Stimulated activated CD8-positive, alpha-beta memory T cell treated with anti-CD3 and anti-CD28 coated beads, Interleukin-7, amount 100 ng/mL, for 4 hours (primary cell): Measurements from ENCODE around the gene PCGF3.
"Not testable (repeated sequence)": the region's sequence is repeated elsewhere in the genome, so short reads cannot be mapped to it uniquely, and the experiment has no call there.

ENCODE experiments used
- DNase-seq, 2 donors: peaks; one replicate each; pipeline ENCODE4 v3.0.0-alpha.2; 2020; ENCODE audit warnings: low read depth in 2 of 2

PCGF3 gene

DNA sequence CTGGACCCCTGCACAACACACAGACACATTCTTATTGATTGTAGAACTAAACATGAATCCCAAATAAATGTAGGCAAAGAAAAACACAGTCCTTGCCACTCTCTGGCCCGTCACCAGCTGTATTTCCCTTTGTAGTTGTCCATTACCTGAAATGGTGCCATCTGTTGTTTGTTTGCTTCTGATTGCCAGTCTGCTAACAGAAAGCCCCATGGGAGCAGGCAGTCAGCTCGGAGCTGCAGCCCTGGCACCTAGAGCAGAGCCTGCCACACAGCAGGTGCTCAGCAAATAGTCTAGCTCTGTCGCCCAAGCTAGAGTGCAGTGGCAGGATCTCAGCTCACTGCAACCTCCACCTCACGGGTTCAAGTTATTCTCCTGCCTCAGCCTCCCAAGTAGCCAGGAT, 91.4 kb downstream of the PCGF3 start:
- DNase-seq = no peak

DNA sequence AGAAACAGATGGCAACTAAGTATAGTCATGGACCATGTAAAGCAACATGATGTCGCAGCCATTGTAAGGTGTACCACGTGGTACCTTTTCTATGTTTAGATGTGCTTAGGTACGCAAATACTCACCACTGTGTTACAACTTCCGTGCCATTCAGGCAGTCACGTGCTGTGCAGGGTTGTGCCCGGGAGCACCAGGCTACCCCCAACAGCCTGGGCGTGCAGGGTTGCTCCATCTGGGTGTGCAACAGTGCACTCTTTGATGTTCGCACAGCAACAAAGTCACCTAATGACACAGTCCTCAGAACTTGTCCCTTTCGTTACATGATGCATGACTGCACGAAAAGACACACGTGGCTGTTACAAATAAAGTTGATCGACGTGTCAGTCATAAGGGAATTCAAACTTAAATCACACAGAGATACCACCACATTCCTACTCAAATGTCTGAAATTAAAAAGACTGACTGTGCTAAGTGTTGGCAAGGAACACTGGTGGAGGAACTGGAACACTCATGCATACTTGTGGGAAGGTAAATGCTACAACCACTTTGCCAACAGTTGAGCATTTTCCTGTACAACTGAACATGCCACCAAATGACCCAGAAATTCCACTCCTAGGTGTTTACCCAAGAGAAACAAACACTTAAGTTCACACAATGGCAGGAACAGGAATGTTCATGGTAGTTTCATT, 95.9 kb downstream of the PCGF3 start:
- DNase-seq = no peak

DNA sequence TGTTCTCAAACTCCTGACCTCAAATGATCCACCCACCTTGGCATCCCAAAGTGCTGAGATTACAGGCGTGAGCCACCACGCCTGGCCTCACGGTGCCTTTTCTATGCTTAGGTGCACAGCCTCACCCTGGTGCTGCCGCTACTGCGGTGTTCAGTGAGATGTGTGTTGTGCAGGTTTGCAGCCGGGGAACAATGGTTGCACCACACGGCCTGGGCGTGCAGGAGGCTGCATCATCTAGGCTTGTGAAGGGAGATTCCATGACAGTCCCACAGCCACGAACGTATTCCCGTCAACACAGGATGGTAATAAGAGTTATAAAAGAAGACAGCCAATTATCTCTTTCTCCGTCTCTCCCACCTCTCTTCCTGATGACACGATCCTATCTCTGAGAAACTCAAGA, 98.3 kb downstream of the PCGF3 start:
- DNase-seq = no peak

DNA sequence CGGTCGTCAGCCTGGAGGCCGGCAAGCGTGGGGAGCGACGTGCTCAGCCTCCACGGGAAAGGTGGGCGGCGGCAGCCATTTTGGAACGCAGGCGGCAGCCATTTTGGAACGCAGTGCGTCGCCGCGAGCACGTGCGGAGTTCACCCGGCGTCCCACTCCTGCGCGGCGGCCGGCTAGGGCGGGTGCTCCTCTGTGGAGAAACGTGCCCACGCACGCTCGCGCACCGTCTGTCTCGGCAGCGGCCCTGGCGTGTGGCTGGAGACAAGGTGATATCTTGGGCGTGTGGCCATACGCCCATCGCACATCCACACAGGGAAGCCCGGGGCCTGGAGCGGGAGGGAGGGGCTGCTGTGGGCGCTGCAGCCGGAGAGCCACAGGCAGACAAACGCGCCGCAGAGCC, 99.2 kb downstream of the PCGF3 start:
- DNase-seq = no peak

DNA sequence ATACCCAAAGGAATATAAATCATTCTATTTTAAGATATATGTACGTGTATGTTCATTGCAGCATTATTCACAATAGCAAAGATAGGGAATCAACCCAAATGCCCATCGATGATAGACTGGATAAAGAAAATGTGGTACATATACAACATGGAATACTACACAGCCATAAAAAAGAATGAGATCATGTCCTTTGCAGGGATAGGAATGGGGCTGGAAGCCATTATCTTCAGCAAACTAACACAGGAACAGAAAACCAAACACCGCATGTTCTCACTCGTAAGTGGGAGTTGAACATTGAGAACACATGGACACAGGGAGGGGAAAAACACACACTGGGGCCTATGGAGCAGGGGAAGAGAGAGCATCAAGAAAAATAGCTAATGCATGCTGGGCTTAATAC, 101.3 kb downstream of the PCGF3 start:
- DNase-seq = not testable (repeated sequence)

- DNase-seq = no peak
These were observed 102.2 kb downstream of the PCGF3 start for GRCh38 chr4:807792-808191.

DNA sequence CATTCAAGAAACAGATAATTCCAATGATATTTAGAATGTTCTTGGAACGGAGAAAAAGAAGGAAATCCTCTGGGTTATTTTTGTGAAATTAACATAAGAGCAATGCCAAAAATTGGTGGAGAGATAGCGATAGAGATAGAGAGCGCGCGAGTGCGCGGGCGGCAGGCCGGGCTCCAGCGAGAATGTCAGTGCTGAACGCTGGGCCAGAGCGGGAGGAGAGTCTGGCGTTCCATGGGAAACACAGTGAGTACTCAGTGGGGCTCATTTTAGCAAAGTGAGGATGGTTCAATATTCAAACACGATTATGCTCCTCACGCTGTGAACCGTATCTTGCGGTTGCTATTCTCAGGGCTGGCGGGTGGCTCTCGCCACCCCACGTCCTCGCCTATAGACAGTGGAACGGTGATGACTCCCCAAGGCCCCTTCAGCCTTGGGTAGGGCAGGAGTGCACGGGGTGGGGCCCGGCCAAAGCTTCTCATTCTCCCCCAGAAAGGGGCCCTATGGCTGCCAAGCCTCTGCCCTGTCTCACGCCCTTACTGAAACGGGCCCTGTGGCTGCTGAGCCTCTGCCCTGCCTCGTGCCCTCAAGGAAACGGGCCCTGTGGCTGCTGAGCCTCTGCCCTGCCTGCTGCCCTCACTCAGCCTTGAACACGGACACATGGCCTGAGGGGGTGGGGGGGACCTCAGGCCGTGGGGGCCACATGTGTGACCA, 103.4 kb downstream of the PCGF3 start:
- no peak for DNase-seq

- no peak for DNase-seq
These were observed 108.3 kb downstream of the PCGF3 start for GRCh38 chr4:813900-814299.

DNA sequence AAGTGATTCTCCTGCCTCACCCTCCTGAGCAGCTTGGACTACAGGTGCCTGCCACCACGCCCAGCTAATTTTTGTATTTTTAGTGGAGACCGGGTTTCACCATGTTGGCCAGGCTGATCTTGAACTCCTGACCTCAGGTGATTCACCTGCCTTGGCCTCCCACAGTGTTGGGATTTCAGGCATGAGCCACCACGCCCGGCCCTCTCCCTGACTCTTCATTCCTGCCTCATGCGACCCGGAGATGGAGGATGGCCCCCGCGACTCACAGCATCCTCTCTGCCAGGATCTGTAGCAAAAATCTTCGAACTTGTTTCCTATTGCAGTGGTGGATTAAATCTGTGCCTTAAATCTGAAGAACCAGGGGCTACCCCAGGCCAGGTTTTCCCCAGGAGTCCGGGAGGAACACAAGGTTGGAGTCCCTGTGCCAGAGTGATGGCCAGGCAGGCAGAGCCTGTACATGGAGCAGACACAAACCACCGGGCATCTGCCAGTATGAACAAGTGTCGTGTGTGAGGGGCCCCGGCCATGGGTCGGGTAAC, 108.7 kb downstream of the PCGF3 start:
- DNase-seq = no peak

- DNase-seq = no peak
These were observed 110.0 kb downstream of the PCGF3 start for GRCh38 chr4:815464-816146.

GRCh38 chr4:818106-818921, 112.7 kb downstream of the PCGF3 start:
- DNase-seq = no peak

- DNase-seq = no peak
These were observed 114.0 kb downstream of the PCGF3 start for GRCh38 chr4:819401-820229.
